SK-N-SH treated with all-trans-retinoic acid at 6 μM for 48 hours (cell line): ENCODE data around the gene S1PR3.

Source experiments
- ATAC-seq: fragments of 200-7000 bp; cut with Tn5 transposase; 3 replicates; pipeline ENCODE4 v1.9.1; 2020; ENCODE audit warnings: mild to moderate bottlenecking, moderate library complexity
- ARNTL ChIP-seq: fragments of 450-650 bp; formaldehyde crosslinking; IDR thresholded peaks from 2 replicates; pipeline ENCODE4 v1.5.0; 2020; ENCODE audit warnings: low read depth, mild to moderate bottlenecking, moderate library complexity, borderline replicate concordance
- BACH2 ChIP-seq: fragments of 250-450 bp; sonication (Bioruptor Pico); IDR thresholded peaks from 2 replicates; pipeline ENCODE4 v1.9.0; 2021; ENCODE audit warnings: mild to moderate bottlenecking, borderline replicate concordance
- ESRRG ChIP-seq: fragments of 250-450 bp; sonication (Bioruptor Pico); IDR thresholded peaks from 2 replicates; pipeline ENCODE4 v1.6.1; 2021; ENCODE audit warnings: mild to moderate bottlenecking
- GLIS3 ChIP-seq: fragments of 250-450 bp; sonication (Bioruptor Pico); IDR thresholded peaks from 2 replicates; pipeline ENCODE4 v1.5.0; 2020; ENCODE audit warnings: mild to moderate bottlenecking, moderate library complexity
- ISL1 ChIP-seq: fragments of 250-450 bp; sonication (Bioruptor Pico); IDR thresholded peaks from 2 replicates; pipeline ENCODE4 v2.1.2; 2022; ENCODE audit warnings: mild to moderate bottlenecking, moderate library complexity
- OSR1 ChIP-seq: fragments of 250-450 bp; sonication (Bioruptor Pico); IDR thresholded peaks from 2 replicates; pipeline ENCODE4 v1.8.0; 2022; ENCODE audit warnings: moderate library complexity, mild to moderate bottlenecking, inconsistent platforms
- RARB ChIP-seq: fragments of 250-450 bp; sonication (Bioruptor Pico); IDR thresholded peaks from 2 replicates; pipeline ENCODE4 v1.8.0; 2021; ENCODE audit warnings: mild to moderate bottlenecking, moderate library complexity
- TCF4 ChIP-seq: fragments of 250-450 bp; sonication (Bioruptor Pico); IDR thresholded peaks from 2 replicates; pipeline ENCODE4 v1.8.0; 2021; ENCODE audit warnings: mild to moderate bottlenecking, moderate library complexity, borderline replicate concordance
- TOX ChIP-seq: fragments of 250-450 bp; sonication (Bioruptor Pico); IDR thresholded peaks from 2 replicates; pipeline ENCODE4 v1.8.0; 2021; ENCODE audit warnings: mild to moderate bottlenecking, moderate library complexity, borderline replicate concordance
- ZC3H10 ChIP-seq: fragments of 250-450 bp; sonication (Bioruptor Pico); IDR thresholded peaks from 2 replicates; pipeline ENCODE4 v1.5.1; 2021; ENCODE audit warnings: mild to moderate bottlenecking, moderate library complexity
- ZFP3 ChIP-seq: fragments of 250-450 bp; sonication (Bioruptor Pico); IDR thresholded peaks from 2 replicates; pipeline ENCODE4 v1.5.0; 2020; ENCODE audit warnings: mild to moderate bottlenecking, moderate library complexity
- ZFP30 ChIP-seq: fragments of 450-650 bp; formaldehyde crosslinking; IDR thresholded peaks from 2 replicates; pipeline ENCODE4 v1.5.0; 2022; ENCODE audit warnings: mild to moderate bottlenecking, moderate library complexity
- ZNF70 ChIP-seq: fragments of 450-650 bp; formaldehyde crosslinking; IDR thresholded peaks from 2 replicates; pipeline ENCODE4 v1.5.0; 2020; ENCODE audit warnings: mild to moderate bottlenecking, moderate library complexity
- ZNF8 ChIP-seq: fragments of 450-650 bp; formaldehyde crosslinking; IDR thresholded peaks from 2 replicates; pipeline ENCODE4 v1.5.0; 2020; ENCODE audit warnings: mild to moderate bottlenecking, moderate library complexity
- TF ChIP-seq, protein P1 (sequence below): fragments of 250-450 bp; sonication (Bioruptor Pico); IDR thresholded peaks from 2 replicates; pipeline ENCODE4 v1.5.0; 2020; ENCODE audit warnings: mild to moderate bottlenecking, moderate library complexity
- TF ChIP-seq, protein P2 (sequence below): fragments of 250-450 bp; sonication (Bioruptor Pico); IDR thresholded peaks from 2 replicates; pipeline ENCODE4 v1.5.1; 2021; ENCODE audit warnings: mild to moderate bottlenecking, moderate library complexity
- TF ChIP-seq, protein P3 (sequence below): fragments of 250-450 bp; sonication (Bioruptor Pico); IDR thresholded peaks from 2 replicates; pipeline ENCODE4 v1.8.0; 2021; ENCODE audit warnings: low read depth, mild to moderate bottlenecking, moderate library complexity, borderline replicate concordance
- TF ChIP-seq, protein P4 (sequence below): fragments of 250-450 bp; sonication (Bioruptor Pico); IDR thresholded peaks from 2 replicates; pipeline ENCODE4 v1.8.0; 2020; ENCODE audit warnings: mild to moderate bottlenecking, moderate library complexity, borderline replicate concordance
- TF ChIP-seq, protein P5 (sequence below): fragments of 250-450 bp; sonication (Bioruptor Pico); IDR thresholded peaks from 2 replicates; pipeline ENCODE4 v1.5.1; 2020; ENCODE audit warnings: low read depth, mild to moderate bottlenecking, moderate library complexity

The S1PR3 gene

DNA sequence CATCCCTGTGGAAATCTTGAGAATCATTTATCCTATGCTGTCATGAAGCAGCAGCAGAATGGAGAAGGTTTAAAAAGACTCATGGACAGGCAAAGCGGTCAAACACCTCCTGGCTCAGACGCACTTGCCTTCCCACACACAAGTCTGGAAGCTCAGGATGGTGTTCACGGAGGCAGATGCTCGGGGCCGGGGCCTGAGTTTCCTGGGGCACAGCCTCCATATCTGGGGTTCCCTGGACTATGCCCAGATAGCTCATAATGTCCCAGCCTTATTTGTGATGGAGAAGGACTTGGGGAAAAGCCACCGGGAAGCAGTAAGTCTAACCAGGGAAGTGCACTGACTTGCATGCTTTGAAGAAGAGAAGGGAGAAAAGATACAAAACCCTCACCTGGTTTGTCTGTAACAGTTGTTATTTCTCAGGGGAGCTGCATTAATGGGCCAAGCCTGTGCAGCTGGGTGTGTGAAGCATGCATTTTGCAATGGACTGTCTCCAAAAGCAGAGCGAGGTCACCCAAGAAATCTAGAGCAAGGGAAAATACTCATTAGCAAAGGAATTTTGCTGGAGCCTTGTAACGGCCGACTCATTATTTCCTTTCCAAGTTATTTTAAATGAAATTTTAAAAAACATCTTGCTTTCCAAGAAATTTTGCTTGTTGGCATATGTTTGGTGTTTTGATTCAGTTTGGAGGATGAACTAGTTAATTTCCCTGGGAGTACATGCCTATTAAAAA is 3.4 kb downstream of the S1PR3 start:
- ATAC-seq, result no peak
- TF ChIP-seq ZNF70 (CRISPR knock-in tag), result no peak
- TF ChIP-seq TOX (CRISPR knock-in tag), result no peak
- no peak for TF ChIP-seq ZC3H10 (CRISPR knock-in tag)
- TF ChIP-seq, protein P1, sequence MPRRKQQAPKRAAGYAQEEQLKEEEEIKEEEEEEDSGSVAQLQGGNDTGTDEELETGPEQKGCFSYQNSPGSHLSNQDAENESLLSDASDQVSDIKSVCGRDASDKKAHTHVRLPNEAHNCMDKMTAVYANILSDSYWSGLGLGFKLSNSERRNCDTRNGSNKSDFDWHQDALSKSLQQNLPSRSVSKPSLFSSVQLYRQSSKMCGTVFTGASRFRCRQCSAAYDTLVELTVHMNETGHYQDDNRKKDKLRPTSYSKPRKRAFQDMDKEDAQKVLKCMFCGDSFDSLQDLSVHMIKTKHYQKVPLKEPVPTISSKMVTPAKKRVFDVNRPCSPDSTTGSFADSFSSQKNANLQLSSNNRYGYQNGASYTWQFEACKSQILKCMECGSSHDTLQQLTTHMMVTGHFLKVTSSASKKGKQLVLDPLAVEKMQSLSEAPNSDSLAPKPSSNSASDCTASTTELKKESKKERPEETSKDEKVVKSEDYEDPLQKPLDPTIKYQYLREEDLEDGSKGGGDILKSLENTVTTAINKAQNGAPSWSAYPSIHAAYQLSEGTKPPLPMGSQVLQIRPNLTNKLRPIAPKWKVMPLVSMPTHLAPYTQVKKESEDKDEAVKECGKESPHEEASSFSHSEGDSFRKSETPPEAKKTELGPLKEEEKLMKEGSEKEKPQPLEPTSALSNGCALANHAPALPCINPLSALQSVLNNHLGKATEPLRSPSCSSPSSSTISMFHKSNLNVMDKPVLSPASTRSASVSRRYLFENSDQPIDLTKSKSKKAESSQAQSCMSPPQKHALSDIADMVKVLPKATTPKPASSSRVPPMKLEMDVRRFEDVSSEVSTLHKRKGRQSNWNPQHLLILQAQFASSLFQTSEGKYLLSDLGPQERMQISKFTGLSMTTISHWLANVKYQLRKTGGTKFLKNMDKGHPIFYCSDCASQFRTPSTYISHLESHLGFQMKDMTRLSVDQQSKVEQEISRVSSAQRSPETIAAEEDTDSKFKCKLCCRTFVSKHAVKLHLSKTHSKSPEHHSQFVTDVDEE (CRISPR knock-in tag), result no peak
- no peak for TF ChIP-seq ESRRG (CRISPR knock-in tag)
- TF ChIP-seq ZNF8 (CRISPR knock-in tag), result no peak
- no peak for TF ChIP-seq RARB (CRISPR knock-in tag)
- no peak for TF ChIP-seq ARNTL (CRISPR knock-in tag)
- no peak for TF ChIP-seq ISL1 (CRISPR knock-in tag)
- TF ChIP-seq, protein P2, sequence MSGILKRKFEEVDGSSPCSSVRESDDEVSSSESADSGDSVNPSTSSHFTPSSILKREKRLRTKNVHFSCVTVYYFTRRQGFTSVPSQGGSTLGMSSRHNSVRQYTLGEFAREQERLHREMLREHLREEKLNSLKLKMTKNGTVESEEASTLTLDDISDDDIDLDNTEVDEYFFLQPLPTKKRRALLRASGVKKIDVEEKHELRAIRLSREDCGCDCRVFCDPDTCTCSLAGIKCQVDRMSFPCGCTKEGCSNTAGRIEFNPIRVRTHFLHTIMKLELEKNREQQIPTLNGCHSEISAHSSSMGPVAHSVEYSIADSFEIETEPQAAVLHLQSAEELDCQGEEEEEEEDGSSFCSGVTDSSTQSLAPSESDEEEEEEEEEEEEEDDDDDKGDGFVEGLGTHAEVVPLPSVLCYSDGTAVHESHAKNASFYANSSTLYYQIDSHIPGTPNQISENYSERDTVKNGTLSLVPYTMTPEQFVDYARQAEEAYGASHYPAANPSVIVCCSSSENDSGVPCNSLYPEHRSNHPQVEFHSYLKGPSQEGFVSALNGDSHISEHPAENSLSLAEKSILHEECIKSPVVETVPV (CRISPR knock-in tag), result no peak
- no peak for TF ChIP-seq OSR1
- no peak for TF ChIP-seq ZFP30 (CRISPR knock-in tag)
- TF ChIP-seq, protein P3, sequence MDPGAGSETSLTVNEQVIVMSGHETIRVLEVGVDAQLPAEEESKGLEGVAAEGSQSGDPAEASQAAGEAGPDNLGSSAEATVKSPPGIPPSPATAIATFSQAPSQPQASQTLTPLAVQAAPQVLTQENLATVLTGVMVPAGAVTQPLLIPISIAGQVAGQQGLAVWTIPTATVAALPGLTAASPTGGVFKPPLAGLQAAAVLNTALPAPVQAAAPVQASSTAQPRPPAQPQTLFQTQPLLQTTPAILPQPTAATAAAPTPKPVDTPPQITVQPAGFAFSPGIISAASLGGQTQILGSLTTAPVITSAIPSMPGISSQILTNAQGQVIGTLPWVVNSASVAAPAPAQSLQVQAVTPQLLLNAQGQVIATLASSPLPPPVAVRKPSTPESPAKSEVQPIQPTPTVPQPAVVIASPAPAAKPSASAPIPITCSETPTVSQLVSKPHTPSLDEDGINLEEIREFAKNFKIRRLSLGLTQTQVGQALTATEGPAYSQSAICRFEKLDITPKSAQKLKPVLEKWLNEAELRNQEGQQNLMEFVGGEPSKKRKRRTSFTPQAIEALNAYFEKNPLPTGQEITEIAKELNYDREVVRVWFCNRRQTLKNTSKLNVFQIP (CRISPR knock-in tag), result no peak
- TF ChIP-seq, protein P4, sequence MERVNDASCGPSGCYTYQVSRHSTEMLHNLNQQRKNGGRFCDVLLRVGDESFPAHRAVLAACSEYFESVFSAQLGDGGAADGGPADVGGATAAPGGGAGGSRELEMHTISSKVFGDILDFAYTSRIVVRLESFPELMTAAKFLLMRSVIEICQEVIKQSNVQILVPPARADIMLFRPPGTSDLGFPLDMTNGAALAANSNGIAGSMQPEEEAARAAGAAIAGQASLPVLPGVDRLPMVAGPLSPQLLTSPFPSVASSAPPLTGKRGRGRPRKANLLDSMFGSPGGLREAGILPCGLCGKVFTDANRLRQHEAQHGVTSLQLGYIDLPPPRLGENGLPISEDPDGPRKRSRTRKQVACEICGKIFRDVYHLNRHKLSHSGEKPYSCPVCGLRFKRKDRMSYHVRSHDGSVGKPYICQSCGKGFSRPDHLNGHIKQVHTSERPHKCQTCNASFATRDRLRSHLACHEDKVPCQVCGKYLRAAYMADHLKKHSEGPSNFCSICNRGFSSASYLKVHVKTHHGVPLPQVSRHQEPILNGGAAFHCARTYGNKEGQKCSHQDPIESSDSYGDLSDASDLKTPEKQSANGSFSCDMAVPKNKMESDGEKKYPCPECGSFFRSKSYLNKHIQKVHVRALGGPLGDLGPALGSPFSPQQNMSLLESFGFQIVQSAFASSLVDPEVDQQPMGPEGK (CRISPR knock-in tag), result no peak
- no peak for TF ChIP-seq ZFP3 (CRISPR knock-in tag)
- no peak for TF ChIP-seq GLIS3 (CRISPR knock-in tag)
- no peak for TF ChIP-seq BACH2 (CRISPR knock-in tag)

DNA sequence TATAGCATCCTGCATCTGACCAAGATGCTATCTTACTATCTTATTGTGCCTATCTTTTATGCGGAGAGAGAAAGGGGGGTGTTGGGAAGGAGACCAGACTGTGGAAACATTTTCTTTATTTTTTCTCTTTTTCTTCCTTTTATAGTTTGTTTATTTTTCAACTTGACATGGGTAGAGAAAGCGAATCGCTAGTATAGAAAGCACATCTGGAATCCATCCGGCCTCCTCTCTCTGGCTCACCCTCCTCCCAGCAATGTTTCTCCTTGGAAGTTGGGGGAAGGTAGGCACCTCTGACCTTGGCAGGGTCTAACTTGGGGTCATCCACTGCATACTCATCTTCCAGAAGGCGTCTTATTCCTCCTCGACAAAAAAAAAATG is 3.9 kb downstream of the S1PR3 start:
- TF ChIP-seq ARNTL (CRISPR knock-in tag) (no peak), ZFP3 (CRISPR knock-in tag) (no peak), ZNF70 (CRISPR knock-in tag) (peak; percentile 77)
- TF ChIP-seq, protein P5, sequence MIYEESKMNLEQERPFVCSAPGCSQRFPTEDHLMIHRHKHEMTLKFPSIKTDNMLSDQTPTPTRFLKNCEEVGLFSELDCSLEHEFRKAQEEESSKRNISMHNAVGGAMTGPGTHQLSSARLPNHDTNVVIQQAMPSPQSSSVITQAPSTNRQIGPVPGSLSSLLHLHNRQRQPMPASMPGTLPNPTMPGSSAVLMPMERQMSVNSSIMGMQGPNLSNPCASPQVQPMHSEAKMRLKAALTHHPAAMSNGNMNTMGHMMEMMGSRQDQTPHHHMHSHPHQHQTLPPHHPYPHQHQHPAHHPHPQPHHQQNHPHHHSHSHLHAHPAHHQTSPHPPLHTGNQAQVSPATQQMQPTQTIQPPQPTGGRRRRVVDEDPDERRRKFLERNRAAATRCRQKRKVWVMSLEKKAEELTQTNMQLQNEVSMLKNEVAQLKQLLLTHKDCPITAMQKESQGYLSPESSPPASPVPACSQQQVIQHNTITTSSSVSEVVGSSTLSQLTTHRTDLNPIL (CRISPR knock-in tag), result no peak
- TF ChIP-seq, protein P2 (CRISPR knock-in tag), result no peak
- no peak for ATAC-seq

DNA sequence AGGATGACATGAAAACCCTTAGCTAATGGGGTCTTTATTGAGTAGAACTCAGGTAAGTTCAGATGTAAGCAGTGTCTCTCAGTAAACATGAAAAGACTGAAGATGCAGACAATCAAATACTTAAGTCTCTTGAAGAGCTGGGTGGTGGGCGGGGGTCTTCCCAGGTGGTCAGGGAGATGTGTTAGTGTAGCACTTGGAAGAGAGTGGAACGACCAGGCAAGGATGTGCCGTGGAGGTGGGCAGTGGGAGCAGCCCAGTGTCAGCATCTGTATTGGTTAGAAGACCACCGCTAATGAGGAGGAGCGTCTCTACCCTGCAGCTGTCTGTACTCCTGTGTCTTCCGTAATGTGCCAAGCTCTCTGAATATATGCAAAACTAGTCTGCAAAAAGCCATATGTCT is 4.4 kb downstream of the S1PR3 start:
- TF ChIP-seq, protein P5 (CRISPR knock-in tag), result no peak
- TF ChIP-seq ARNTL (CRISPR knock-in tag), result no peak
- no peak for TF ChIP-seq ZFP30 (CRISPR knock-in tag)
- no peak for TF ChIP-seq GLIS3 (CRISPR knock-in tag)
- TF ChIP-seq TCF4 (CRISPR knock-in tag), result no peak
- no peak for TF ChIP-seq ESRRG (CRISPR knock-in tag)
- ATAC-seq, result no peak
